H1 (cell line): ENCODE data around the gene TTC28. TPM values are rescaled to one million over a fixed set of nuclear protein-coding genes. Genes with fewer than 3 reads are reported as not detected.

Source experiments
- JUND ChIP-seq: IDR thresholded peaks from 2 replicates; pipeline ENCODE4 v1.6.1; 2011; ENCODE audit warnings: mild to moderate bottlenecking, improper control_type of control experiment, low read length
- polyA plus RNA-seq, 7 experiments: library from polyadenylated mRNA; depleted of rRNA in 3 of 7; stranded (reverse) in 5 of 7; unstranded in 2 of 7; fragments of >200 nt in 5 of 7; fragments of 200-250 nt in 2 of 7; gene quantifications; 1 replicate in 5 of 7; 2 replicates in 1 of 7; 4 replicates in 1 of 7; pipeline versions ENCODE4 v1.2.1 to v1.2.3, GENCODE V29; 2011 to 2013; ENCODE audit warnings: missing spikeins in 2 of 7, mixed read lengths in 2 of 7
- total RNA-seq: library from RNA; stranded (reverse); fragmentation: NEBNext Ultra II Directional; extraction: Animal tissue kit (Norgen Biotek cat#: 25700); gene quantifications from 2 replicates; pipeline ENCODE4 v1.2.1, GENCODE V29; 2021

Gene TTC28
- total and polyA plus RNA-seq, 2 of the 8 experiments (the other 6 are each of a cell fraction or from before 2014, with no cell fraction given) = 2.6 to 12.6 TPM

DNA sequence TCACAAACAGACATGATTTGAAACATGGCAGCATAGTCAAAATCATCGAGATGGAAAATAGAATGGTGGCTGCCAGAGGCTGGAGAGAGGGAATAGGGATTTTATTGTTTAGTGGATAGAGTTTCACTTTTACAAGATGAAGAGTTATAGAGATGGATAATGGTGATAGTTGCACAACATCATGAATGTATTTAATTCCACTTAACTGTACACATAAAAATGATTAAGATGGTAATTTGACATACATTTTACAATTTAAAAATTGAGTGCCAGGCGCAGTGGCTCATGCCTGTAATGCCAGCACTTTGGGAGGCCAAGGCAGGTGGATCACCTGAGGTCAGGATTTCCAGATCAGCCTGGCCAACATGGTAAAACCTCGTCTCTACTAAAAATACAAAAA is 21.2 kb downstream of the TTC28 start (continued):
- TF ChIP-seq JUND = no peak
- TF ChIP-seq, all 59 proteins: peak for 0
